GM18519 (cell line): Measurements from ENCODE around the gene MSRB3.
"Not testable (repeated sequence)": the region's sequence is repeated elsewhere in the genome, so short reads cannot be mapped to it uniquely, and the experiment has no call there.

Experiments
- ATAC-seq: cut with Tn5 transposase; IDR thresholded peaks from one replicate; pipeline ENCODE4 v1.9.1; 2021; ENCODE audit warnings: mild to moderate bottlenecking, moderate library complexity; ENCODE audit not compliant: unreplicated experiment, low FRiP score

MSRB3 gene

GRCh38 chr12:65446901-65447300, 168.4 kb downstream of the MSRB3 start:
- ATAC-seq = no peak

DNA sequence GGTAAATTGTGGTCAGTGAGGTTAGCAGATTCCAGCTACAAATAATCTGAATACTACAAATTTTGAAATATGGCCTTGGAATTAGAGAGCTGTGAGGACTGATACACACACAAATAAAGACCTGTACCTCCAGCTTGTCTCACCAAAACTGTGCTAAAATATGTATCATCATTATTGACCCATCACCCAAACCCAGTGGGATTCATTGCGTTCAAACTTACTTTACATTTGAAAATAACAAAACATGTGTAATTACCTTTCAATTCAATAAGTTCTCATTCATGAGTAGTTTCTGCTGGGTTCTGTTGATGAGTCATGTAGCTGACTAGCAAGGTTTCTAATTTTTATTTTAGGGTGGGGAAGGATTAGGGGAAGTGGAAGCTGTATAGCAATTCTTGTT, 170.9 kb downstream of the MSRB3 start:
- no peak for ATAC-seq

DNA sequence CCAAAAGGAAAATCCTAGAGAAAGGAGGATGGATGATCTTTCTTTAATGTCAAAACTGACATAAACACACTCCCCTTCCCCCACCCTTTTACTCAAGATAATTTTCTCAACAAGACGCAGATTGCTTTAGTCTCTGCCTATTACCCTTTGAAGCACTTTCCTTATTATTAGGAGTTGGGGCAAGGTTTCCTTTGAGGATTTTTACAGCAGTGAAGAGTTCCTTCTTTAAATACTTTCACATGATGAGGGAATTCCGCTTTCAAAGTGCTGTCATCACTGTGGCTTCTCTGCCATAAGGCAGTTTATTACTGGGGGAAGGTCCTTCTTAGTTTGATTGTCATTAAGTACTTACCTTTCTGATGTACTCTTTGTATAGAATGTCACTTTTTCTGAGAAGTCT, 172.1 kb downstream of the MSRB3 start:
- no peak for ATAC-seq

- no peak for ATAC-seq
Measured at GRCh38 chr12:65454115-65454787, 175.8 kb downstream of the MSRB3 start.

GRCh38 chr12:65457341-65457740, 178.9 kb downstream of the MSRB3 start:
- not testable (repeated sequence) for ATAC-seq

GRCh38 chr12:65458718-65459117, 180.2 kb downstream of the MSRB3 start:
- no peak for ATAC-seq

- ATAC-seq = no peak
Measured at GRCh38 chr12:65459545-65459944, 181.1 kb downstream of the MSRB3 start.

GRCh38 chr12:65460063-65460462, 181.6 kb downstream of the MSRB3 start:
- ATAC-seq = no peak

GRCh38 chr12:65461017-65461416, 182.5 kb downstream of the MSRB3 start:
- no peak for ATAC-seq

DNA sequence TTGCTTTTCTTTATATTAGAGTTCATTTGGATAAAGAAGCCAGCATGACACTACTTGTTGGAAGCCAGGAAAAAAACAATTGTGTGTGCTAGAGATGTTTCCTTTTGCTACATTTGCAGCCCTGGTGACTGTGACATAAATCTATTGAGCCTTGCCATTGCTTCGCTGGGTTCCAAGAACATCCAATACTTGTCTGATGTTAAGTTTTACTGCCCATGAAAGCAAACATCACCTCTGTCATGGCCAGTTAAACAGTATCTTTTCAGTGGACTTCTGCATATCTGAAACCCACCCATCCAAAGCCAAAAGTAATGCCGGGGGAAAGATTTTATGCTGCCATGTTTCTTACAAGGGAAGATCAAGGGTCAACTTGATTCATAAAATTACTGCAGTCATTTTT, 184.0 kb downstream of the MSRB3 start:
- ATAC-seq = no peak

DNA sequence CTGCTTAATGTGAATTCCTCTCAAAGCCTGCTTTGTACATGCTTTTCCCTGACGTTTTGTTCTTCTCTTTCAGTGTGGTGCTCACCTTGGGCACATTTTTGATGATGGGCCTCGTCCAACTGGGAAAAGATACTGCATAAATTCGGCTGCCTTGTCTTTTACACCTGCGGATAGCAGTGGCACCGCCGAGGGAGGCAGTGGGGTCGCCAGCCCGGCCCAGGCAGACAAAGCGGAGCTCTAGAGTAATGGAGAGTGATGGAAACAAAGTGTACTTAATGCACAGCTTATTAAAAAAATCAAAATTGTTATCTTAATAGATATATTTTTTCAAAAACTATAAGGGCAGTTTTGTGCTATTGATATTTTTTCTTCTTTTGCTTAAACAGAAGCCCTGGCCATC, 184.6 kb downstream of the MSRB3 start:
- ATAC-seq = no peak

- ATAC-seq = no peak
Measured at GRCh38 chr12:65463611-65464010, 185.1 kb downstream of the MSRB3 start.

DNA sequence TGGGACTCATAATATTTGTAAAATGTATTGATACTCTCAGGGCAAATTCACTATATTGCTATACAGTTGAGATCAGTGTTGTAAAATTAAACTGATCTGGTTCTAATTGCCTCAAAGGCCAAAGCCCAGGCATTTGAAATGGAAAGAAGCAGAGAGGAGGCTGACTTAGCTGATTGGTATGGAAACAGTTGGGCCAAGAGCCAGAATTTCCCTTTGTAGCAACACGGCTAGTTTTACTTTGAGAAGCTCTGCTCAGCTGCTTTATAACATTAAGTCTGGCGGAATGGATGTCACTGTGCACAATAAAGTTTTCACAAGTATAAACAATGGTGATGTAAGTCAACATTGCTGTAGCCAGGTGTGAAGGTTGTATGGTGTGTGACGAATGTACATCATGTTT, 186.4 kb downstream of the MSRB3 start:
- no peak for ATAC-seq

- ATAC-seq = no peak
Measured at GRCh38 chr12:65465766-65466547, 187.5 kb downstream of the MSRB3 start.

DNA sequence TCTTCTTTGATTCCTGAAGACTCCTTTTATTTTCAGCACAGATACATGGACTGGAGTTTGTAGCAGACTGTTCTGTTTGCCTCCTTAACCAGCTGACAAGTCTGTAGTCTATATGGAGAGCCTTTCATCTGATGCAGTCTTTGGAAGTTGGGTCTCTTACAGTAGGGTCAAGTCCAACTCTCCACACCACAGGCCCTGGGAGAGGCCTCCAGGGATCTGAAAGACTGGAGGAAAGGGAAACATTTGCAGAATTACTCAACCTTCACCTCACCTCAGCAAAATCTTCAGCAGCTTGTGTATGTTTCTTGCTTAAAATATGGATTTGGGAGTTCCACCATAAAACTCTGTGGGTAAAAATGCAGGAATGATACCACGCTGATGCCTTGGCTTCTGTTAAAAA, 188.4 kb downstream of the MSRB3 start:
- ATAC-seq = no peak

- no peak for ATAC-seq
Measured at GRCh38 chr12:65470256-65470655, 191.8 kb downstream of the MSRB3 start.

DNA sequence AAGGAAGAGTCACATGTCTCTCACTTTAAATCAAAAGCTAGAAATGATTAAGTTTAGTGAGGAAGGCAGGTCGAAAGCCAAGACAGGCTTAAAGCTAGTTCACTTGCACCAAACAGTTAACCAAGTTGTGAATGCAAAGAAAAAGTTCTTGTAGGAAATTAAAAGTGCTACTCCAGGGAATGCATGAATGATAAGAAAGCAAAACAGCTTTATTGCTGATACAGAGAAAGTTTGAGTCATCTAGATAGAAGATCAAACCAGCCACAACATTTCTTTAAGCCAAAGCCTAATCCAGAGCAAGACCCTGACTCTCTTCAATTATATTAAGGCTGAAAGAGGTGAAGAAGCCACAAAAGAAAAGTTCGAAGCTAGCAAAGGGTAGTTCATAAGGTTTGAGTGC, 193.6 kb downstream of the MSRB3 start:
- ATAC-seq = no peak

- ATAC-seq = no peak
Measured at GRCh38 chr12:65474831-65475230, 196.3 kb downstream of the MSRB3 start.

GRCh38 chr12:65477721-65478120, 199.2 kb downstream of the MSRB3 start:
- ATAC-seq = no peak

GRCh38 chr12:65483891-65484516, 205.5 kb downstream of the MSRB3 start:
- ATAC-seq = not testable (repeated sequence)

DNA sequence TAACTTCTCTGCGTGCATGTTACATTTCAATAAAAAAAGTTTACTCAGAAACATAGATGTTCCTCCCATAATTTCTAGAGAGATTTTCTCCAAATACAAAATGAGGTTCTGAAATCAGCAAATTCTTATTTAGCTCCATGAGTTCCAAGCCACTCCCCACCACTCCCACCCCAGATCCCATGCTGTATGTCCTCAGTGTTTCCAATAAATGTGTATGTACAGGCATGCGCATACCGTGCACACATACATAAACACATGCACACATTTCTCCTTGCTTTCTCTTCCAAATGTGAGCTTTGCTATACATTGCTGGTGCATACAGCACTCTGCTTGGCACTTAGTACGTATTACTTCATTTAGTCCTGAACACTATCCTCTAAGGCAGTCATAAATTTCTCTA, 209.7 kb downstream of the MSRB3 start:
- no peak for ATAC-seq

DNA sequence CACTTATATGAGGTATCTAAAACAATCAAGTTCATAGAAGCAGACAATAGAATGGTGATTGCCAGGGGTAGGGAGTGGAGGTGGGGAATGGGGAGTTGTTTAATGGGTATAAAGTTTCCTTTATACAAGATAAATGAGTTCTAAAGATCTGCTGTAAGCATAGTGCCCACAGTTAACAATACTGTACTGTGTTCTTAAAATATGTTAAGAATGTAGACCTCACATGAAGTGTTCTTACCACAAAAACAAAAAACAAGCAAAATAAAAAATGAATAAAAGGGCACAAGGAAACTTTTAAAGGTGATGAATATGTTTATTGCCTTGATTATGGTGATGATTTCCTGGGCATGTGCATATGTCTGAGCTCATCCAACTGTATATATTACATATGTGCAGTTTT, 211.8 kb downstream of the MSRB3 start:
- no peak for ATAC-seq
